Hepatocyte (in vitro differentiated cells): ENCODE measurements around the gene LYL1. TPM values are rescaled to one million over a fixed set of nuclear protein-coding genes. Genes with fewer than 3 reads are reported as not detected.

Experiments used
- DNase-seq: peaks from one replicate; pipeline ENCODE4 v3.0.0-alpha.2; 2016; ENCODE audit warnings: low spot score
- H2AFZ ChIP-seq: fragments of 200-600 bp; sonication (generic); 2 replicates; pipeline ENCODE4 v1.6.0; 2016; ENCODE audit warnings: antibody characterized with exemption, mild to moderate bottlenecking
- H3K27ac ChIP-seq: fragments of 200-600 bp; sonication (generic); 2 replicates; pipeline ENCODE4 v1.5.1; 2016; ENCODE audit warnings: mild to moderate bottlenecking
- H3K27me3 ChIP-seq: fragments of 200-600 bp; sonication (generic); 2 replicates; pipeline ENCODE4 v1.6.1; 2016
- H3K36me3 ChIP-seq: fragments of 200-600 bp; sonication (generic); replicated peaks from 2 replicates; pipeline ENCODE4 v1.5.1; 2016; ENCODE audit warnings: low read depth; ENCODE audit not compliant: insufficient read depth
- H3K4me1 ChIP-seq: fragments of 200-600 bp; sonication (generic); 2 replicates; pipeline ENCODE4 v1.5.1; 2016; ENCODE audit warnings: mild to moderate bottlenecking, moderate library complexity; ENCODE audit not compliant: insufficient read depth
- H3K4me2 ChIP-seq: fragments of 200-600 bp; sonication (generic); 2 replicates; pipeline ENCODE4 v1.6.0; 2016
- H3K4me3 ChIP-seq: fragments of 200-600 bp; sonication (generic); 2 replicates; pipeline ENCODE4 v1.5.1; 2016; ENCODE audit warnings: mild to moderate bottlenecking
- H3K79me2 ChIP-seq: fragments of 200-600 bp; sonication (generic); 2 replicates; pipeline ENCODE4 v1.6.0; 2017; ENCODE audit warnings: mild to moderate bottlenecking
- H3K9me2 ChIP-seq: fragments of 200-600 bp; sonication (generic); replicated peaks from 2 replicates; pipeline ENCODE4 v1.6.0; 2017; ENCODE audit warnings: mild to moderate bottlenecking; ENCODE audit not compliant: insufficient read depth
- H3K9me3 ChIP-seq: fragments of 200-600 bp; sonication (generic); 2 replicates; pipeline ENCODE4 v1.5.1; 2016; ENCODE audit warnings: low read depth, mild to moderate bottlenecking
- H4K20me1 ChIP-seq: fragments of 200-600 bp; sonication (generic); 2 replicates; pipeline ENCODE4 v1.6.0; 2016; ENCODE audit warnings: mild to moderate bottlenecking; ENCODE audit not compliant: insufficient read depth, poor library complexity, severe bottlenecking
- EZH2 ChIP-seq: fragments of 200-600 bp; sonication (generic); IDR thresholded peaks from 2 replicates; pipeline ENCODE4 v1.6.1; 2016; ENCODE audit warnings: antibody characterized with exemption, mild to moderate bottlenecking, borderline replicate concordance
- EZH2phosphoT487 ChIP-seq: fragments of 200-600 bp; sonication (generic); IDR thresholded peaks from one replicate; pipeline ENCODE4 v1.6.1; 2018; ENCODE audit warnings: antibody characterized with exemption, mild to moderate bottlenecking, low read depth, moderate library complexity; ENCODE audit not compliant: unreplicated experiment, severe bottlenecking
- WGBS: methylation state at CpG from one replicate; pipeline ENCODE4 v1.1.6; 2016; ENCODE audit warnings: low lambda C conversion rate; ENCODE audit errors: missing lambda C conversion rate; 5-methylcytosine and 5-hydroxymethylcytosine counted together
- polyA plus RNA-seq: library from polyadenylated mRNA; unstranded; fragments of >200 nt; fragmentation: Nextera tagmentation; extraction: Ambion mirVana; gene quantifications from 2 replicates; pipeline ENCODE4 v1.2.1, GENCODE V29; 2016
- total RNA-seq: library from RNA; depleted of rRNA; stranded (reverse); fragments of >200 nt; gene quantifications from 2 replicates; pipeline ENCODE4 v1.2.3, GENCODE V29; 2014
- TF ChIP-seq, protein P1 (sequence below): fragments of 200-600 bp; sonication (generic); IDR thresholded peaks from 2 replicates; pipeline ENCODE4 v1.5.1; 2016; ENCODE audit warnings: antibody characterized with exemption, mild to moderate bottlenecking; ENCODE audit not compliant: poor library complexity

LYL1 gene
- total and polyA plus RNA-seq, 2 experiments from 2014 or later, result 0.47 to 1.4 TPM

- Histone ChIP-seq H2AFZ (no peak overlapping the region), H3K79me2 (no peaks in the 10 kb centered on the region), H3K4me3 (no peak overlapping the region), H3K27ac (peak overlapping the region; percentile 88), H3K36me3 (no peaks in the 10 kb centered on the region), H3K9me2 (no peaks in the 10 kb centered on the region), H3K27me3 (peaks cover 4% of the 10 kb centered on the region), H3K4me1 (peaks cover 42% of the 10 kb centered on the region), H3K9me3 (no peaks in the 10 kb centered on the region), H4K20me1 (no peaks in the 10 kb centered on the region), H3K4me2 (no peak overlapping the region)
- WGBS, result 78% methylated on average over 8 of the region's 8 CpGs
- TF ChIP-seq, protein P1, sequence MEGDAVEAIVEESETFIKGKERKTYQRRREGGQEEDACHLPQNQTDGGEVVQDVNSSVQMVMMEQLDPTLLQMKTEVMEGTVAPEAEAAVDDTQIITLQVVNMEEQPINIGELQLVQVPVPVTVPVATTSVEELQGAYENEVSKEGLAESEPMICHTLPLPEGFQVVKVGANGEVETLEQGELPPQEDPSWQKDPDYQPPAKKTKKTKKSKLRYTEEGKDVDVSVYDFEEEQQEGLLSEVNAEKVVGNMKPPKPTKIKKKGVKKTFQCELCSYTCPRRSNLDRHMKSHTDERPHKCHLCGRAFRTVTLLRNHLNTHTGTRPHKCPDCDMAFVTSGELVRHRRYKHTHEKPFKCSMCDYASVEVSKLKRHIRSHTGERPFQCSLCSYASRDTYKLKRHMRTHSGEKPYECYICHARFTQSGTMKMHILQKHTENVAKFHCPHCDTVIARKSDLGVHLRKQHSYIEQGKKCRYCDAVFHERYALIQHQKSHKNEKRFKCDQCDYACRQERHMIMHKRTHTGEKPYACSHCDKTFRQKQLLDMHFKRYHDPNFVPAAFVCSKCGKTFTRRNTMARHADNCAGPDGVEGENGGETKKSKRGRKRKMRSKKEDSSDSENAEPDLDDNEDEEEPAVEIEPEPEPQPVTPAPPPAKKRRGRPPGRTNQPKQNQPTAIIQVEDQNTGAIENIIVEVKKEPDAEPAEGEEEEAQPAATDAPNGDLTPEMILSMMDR, result no peak
- no peak for TF ChIP-seq EZH2
- DNase-seq, result no peak
Measured at GRCh38 chr19:13076320-13076719, 26.3 kb downstream of the LYL1 start.

GRCh38 chr19:13074378-13074777 is 28.3 kb downstream of the LYL1 start:
- no peaks in the 10 kb centered on the region for H3K79me2 ChIP-seq
- no peak overlapping the region for H3K4me3 ChIP-seq
- 83% methylated on average over 4 of the region's 4 CpGs for WGBS
- H2AFZ ChIP-seq, result no peak overlapping the region
- no peak overlapping the region for H3K27ac ChIP-seq
- peaks cover 4% of the 10 kb centered on the region for H3K27me3 ChIP-seq
- H3K9me2 ChIP-seq, result no peaks in the 10 kb centered on the region
- H3K4me1 ChIP-seq, result peaks cover 40% of the 10 kb centered on the region
- TF ChIP-seq EZH2phosphoT487, result no peak
- TF ChIP-seq, protein P1, result no peak
- no peak for TF ChIP-seq EZH2
- H3K36me3 ChIP-seq, result no peaks in the 10 kb centered on the region
- no peak for DNase-seq
- H4K20me1 ChIP-seq, result no peaks in the 10 kb centered on the region
- no peak overlapping the region for H3K4me2 ChIP-seq
- no peaks in the 10 kb centered on the region for H3K9me3 ChIP-seq

GRCh38 chr19:13073263-13073662 is 29.4 kb downstream of the LYL1 start:
- Histone ChIP-seq H3K4me1 (peaks cover 38% of the 10 kb centered on the region), H4K20me1 (no peaks in the 10 kb centered on the region), H3K4me3 (no peak overlapping the region), H3K79me2 (no peaks in the 10 kb centered on the region), H3K4me2 (no peak overlapping the region), H3K9me2 (no peaks in the 10 kb centered on the region), H3K9me3 (no peaks in the 10 kb centered on the region), H3K36me3 (no peaks in the 10 kb centered on the region), H2AFZ (no peak overlapping the region), H3K27ac (no peak overlapping the region), H3K27me3 (peaks cover 4% of the 10 kb centered on the region)
- 68% methylated on average over 5 of the region's 5 CpGs for WGBS
- DNase-seq, result no peak
- TF ChIP-seq EZH2phosphoT487 (no peak), EZH2 (no peak)
- TF ChIP-seq, protein P1, result no peak
